HepG2 (cell line): ENCODE results near the gene PTPRO. TPM values are rescaled to one million over a fixed set of nuclear protein-coding genes. Genes with fewer than 3 reads are reported as not detected.

Experiments
- ATAC-seq: fragments of 200-7000 bp; cut with Tn5 transposase; 3 replicates; pipeline ENCODE4 v1.9.1; 2020; ENCODE audit warnings: mild to moderate bottlenecking, moderate library complexity
- BruUV-seq: library from RNA; stranded (reverse); fragments of 400-500 nt; replicated peaks from 2 replicates; lab custom pipeline; 2021; lab: Mats Ljungman, UMichigan
- CTCF ChIA-PET: fragments of 300-600 bp; formaldehyde crosslinking; extraction: SDS; loops from one replicate; lab custom pipeline; 2021; ENCODE audit warnings: low total read pairs, inconsistent platforms, low intra/inter-chr PET ratio; lab: Yijun Ruan, JAX
- POLR2A ChIA-PET: fragments of 350-600 bp; sonication (Branson Sonifier 250); formaldehyde crosslinking; loops from one replicate; lab custom pipeline; 2020; ENCODE audit warnings: antibody characterized with exemption, inconsistent platforms; lab: Yijun Ruan, JAX
- DNase-seq: peaks from one replicate; pipeline ENCODE4 v3.0.0-alpha.2; 2015; ENCODE audit warnings: low spot score
- FAIRE-seq: peaks from 3 replicates; lab custom pipeline; 2011; peaks lifted over from hg19 to GRCh38; lab: Jason Lieb, UNC
- H2AFZ ChIP-seq: one replicate; pipeline ENCODE4 v1.6.1; 2011; ENCODE audit warnings: low read length, inconsistent platforms
- H3K27ac ChIP-seq: fragments of 300-600 bp; 3 replicates; pipeline ENCODE4 v1.8.0; 2011; ENCODE audit warnings: mixed run types, mild to moderate bottlenecking, mixed read lengths, low read length, inconsistent platforms; ENCODE audit not compliant: insufficient read depth; ENCODE audit errors: extremely low read length
- H3K27me3 ChIP-seq, 2 experiments: fragments of 200-600 bp in 1 of 2; 2 replicates in 1 of 2; 3 replicates in 1 of 2; pipeline versions ENCODE4 v1.6.0 to v1.8.0; 2011; ENCODE audit warnings: low read length in 2 of 2, mild to moderate bottlenecking in 2 of 2, moderate library complexity in 2 of 2, inconsistent platforms in 1 of 2; ENCODE audit not compliant: insufficient read depth in 2 of 2, control insufficient read depth in 1 of 2
- H3K36me3 ChIP-seq, 2 experiments: fragments of 200-600 bp in 1 of 2; replicated peaks in 1 of 2; 2 replicates in 1 of 2; 3 replicates in 1 of 2; pipeline versions ENCODE4 v1.5.1 to v1.8.0; 2011; ENCODE audit warnings: low read length in 2 of 2, inconsistent platforms in 1 of 2; ENCODE audit not compliant: insufficient read depth in 2 of 2, control insufficient read depth in 1 of 2
- H3K4me1 ChIP-seq: 2 replicates; pipeline ENCODE4 v1.5.1; 2012; ENCODE audit warnings: low read length, inconsistent platforms; ENCODE audit not compliant: insufficient read depth
- H3K4me2 ChIP-seq: 2 replicates; pipeline ENCODE4 v1.6.0; 2011; ENCODE audit warnings: low read depth, low read length, inconsistent platforms
- H3K4me3 ChIP-seq, 3 experiments: fragments of 200-600 bp in 1 of 3; sonication (generic), shearing (Covaris generic) in 1 of 3; replicated peaks in 1 of 3; 2 replicates each; pipeline ENCODE4 v1.5.1; 2011 to 2016; ENCODE audit warnings: low read length in 3 of 3, inconsistent platforms in 2 of 3, low read depth in 2 of 3, mild to moderate bottlenecking in 2 of 3, control low read depth in 1 of 3, mixed read lengths in 1 of 3; ENCODE audit not compliant: insufficient read depth in 1 of 3
- H3K79me2 ChIP-seq: one replicate; pipeline ENCODE4 v1.6.1; 2011; ENCODE audit warnings: low read length, inconsistent platforms; ENCODE audit not compliant: insufficient read depth
- H3K9ac ChIP-seq: 2 replicates; pipeline ENCODE4 v1.6.0; 2011; ENCODE audit warnings: mild to moderate bottlenecking, low read depth, low read length, inconsistent platforms; ENCODE audit not compliant: insufficient read depth
- H3K9me3 ChIP-seq: 2 replicates; pipeline ENCODE4 v1.5.1; 2012; ENCODE audit warnings: mild to moderate bottlenecking, low read length
- H4K20me1 ChIP-seq: 2 replicates; pipeline ENCODE4 v1.6.0; 2011; ENCODE audit warnings: inconsistent platforms, mild to moderate bottlenecking, low read length, moderate library complexity; ENCODE audit not compliant: insufficient read depth
- GABPA ChIP-seq, 2 experiments: IDR thresholded peaks; 2 replicates each; pipeline ENCODE4 v1.6.1; 2011 to 2016; ENCODE audit warnings: low read depth in 2 of 2, low read length in 1 of 2, missing biosample characterization in 1 of 2, missing genetic modification characterization in 1 of 2
- GMEB1 ChIP-seq: sonication (generic); formaldehyde crosslinking; IDR thresholded peaks from 2 replicates; pipeline ENCODE4 v1.5.1; 2020; ENCODE audit warnings: missing genetic modification reagents, mild to moderate bottlenecking, borderline replicate concordance
- SCMH1 ChIP-seq: sonication (generic); formaldehyde crosslinking; IDR thresholded peaks from 2 replicates; pipeline ENCODE4 v1.9.0; 2021; ENCODE audit warnings: missing genetic modification reagents, mild to moderate bottlenecking, borderline replicate concordance
- SMARCC2 ChIP-seq: fragments of 450-650 bp; IDR thresholded peaks from 2 replicates; pipeline ENCODE4 v1.6.1; 2017; ENCODE audit warnings: antibody characterized with exemption, mild to moderate bottlenecking
- SOX5 ChIP-seq: IDR thresholded peaks from 2 replicates; pipeline ENCODE4 v1.6.1; 2016; ENCODE audit warnings: borderline replicate concordance
- ZNF331 ChIP-seq: sonication (generic); formaldehyde crosslinking; IDR thresholded peaks from 2 replicates; pipeline ENCODE4 v1.4.0; 2020; ENCODE audit warnings: missing genetic modification reagents
- ZNF430 ChIP-seq: sonication (generic); formaldehyde crosslinking; IDR thresholded peaks from 2 replicates; pipeline ENCODE4 v1.9.0; 2021; ENCODE audit warnings: mild to moderate bottlenecking, missing genetic modification reagents
- WGBS: methylation state at CpG from one replicate; pipeline ENCODE4 v1.1.6; 2017; ENCODE audit warnings: low lambda C conversion rate; 5-methylcytosine and 5-hydroxymethylcytosine counted together
- in situ Hi-C: cut with HindIII; loops from 2 replicates; pipeline ENCODE4 v1.10.0; 2017; ENCODE audit warnings: low pct_unique_long_range_greater_than_20kb; ENCODE audit not compliant: extremely low pct_ligation_motif_present
- intact Hi-C: fragments of 100-400 bp; cut with micrococcal nuclease; formaldehyde crosslinking; loops from one replicate; pipeline ENCODE4 v1.10.0; 2022; ENCODE audit not compliant: unreplicated experiment
- polyA plus RNA-seq, 8 experiments: library from polyadenylated mRNA; depleted of rRNA in 3 of 8; stranded (reverse) in 7 of 8; unstranded in 1 of 8; fragments of >200 nt; fragmentation: Illumina TruSeq in 4 of 8; extraction: Trizol in 4 of 8; gene quantifications; 2 replicates each; pipeline versions ENCODE4 v1.2.1 to v1.2.3, GENCODE V29; 2011 to 2016; ENCODE audit warnings: low read depth in 4 of 8, missing spikeins in 1 of 8, mixed read lengths in 1 of 8; ENCODE audit not compliant: insufficient read depth in 1 of 8
- total RNA-seq, 5 experiments: library from RNA; depleted of rRNA; stranded (reverse); fragments of >200 nt; fragmentation: Illumina TruSeq; extraction: Trizol; gene quantifications; 2 replicates each; pipeline ENCODE4 v1.2.3, GENCODE V29; 2016; ENCODE audit warnings: low read depth in 1 of 5
- TF ChIP-seq, protein P1 (sequence below), 2 experiments: sonication (generic) in 1 of 2; formaldehyde crosslinking in 1 of 2; IDR thresholded peaks; 2 replicates each; pipeline versions ENCODE4 v1.6.1 to v1.9.0; 2014 to 2022; ENCODE audit warnings: antibody characterized with exemption in 1 of 2, borderline replicate concordance in 1 of 2, inconsistent platforms in 1 of 2, low read depth in 1 of 2, missing genetic modification reagents in 1 of 2
- TF ChIP-seq, protein P2 (sequence below): sonication (generic); formaldehyde crosslinking; IDR thresholded peaks from 2 replicates; pipeline ENCODE4 v1.9.0; 2021; ENCODE audit warnings: mild to moderate bottlenecking, missing genetic modification reagents

PTPRO gene
- total and polyA plus RNA-seq, 2 of the 13 experiments (the other 11 are each of a cell fraction or from before 2014, with no cell fraction given) = 0.04 TPM; not detected in 1

DNA sequence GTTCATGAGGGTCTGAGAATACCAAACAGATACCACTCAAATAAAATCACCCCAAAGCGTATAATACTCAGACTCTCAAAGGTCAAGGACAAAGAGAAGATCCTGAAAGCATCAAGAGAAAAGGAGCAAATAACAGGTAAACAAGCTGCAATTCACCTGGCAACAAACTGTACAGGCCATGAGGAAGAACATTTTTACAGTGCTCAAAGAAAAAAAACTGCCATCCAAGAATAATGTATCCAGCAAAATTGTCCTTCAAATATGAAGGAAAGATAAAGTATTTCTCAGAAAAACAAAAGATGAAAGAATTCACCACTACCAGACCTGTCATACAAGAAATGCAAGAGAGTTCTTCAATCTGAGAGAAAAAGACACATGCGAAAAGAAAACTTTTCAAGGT is 206.4 kb downstream of the PTPRO start:
- ATAC-seq (no peak), DNase-seq (no peak), FAIRE-seq (no peak)
- no peaks in the 10 kb centered on the region for H3K9me3 ChIP-seq
- in situ Hi-C loops = no loop called here
- no peak overlapping the region for H3K27ac ChIP-seq
- ChIA-PET CTCF (no interaction called here), POLR2A (no interaction called here)
- H2AFZ ChIP-seq = no peak overlapping the region
- H3K9ac ChIP-seq = no peak overlapping the region
- no peaks in the 10 kb centered on the region for H3K36me3 ChIP-seq
- peaks cover 0 to 4% of the 10 kb centered on the region in 2 experiments; a peak in 1 of 5 replicates for H3K27me3 ChIP-seq
- H3K79me2 ChIP-seq = no peaks in the 10 kb centered on the region
- peaks cover 13% of the 10 kb centered on the region; the same call in 1 of the 2 replicates for H3K4me1 ChIP-seq
- H3K4me2 ChIP-seq = no peak overlapping the region
- BruUV-seq = no TSS peak
- H3K4me3 ChIP-seq = no peak overlapping the region
- intact Hi-C loops = no loop called here
- no peaks in the 10 kb centered on the region for H4K20me1 ChIP-seq
- 76% methylated on average over 2 of the region's 2 CpGs for WGBS
- TF ChIP-seq, protein P1, sequence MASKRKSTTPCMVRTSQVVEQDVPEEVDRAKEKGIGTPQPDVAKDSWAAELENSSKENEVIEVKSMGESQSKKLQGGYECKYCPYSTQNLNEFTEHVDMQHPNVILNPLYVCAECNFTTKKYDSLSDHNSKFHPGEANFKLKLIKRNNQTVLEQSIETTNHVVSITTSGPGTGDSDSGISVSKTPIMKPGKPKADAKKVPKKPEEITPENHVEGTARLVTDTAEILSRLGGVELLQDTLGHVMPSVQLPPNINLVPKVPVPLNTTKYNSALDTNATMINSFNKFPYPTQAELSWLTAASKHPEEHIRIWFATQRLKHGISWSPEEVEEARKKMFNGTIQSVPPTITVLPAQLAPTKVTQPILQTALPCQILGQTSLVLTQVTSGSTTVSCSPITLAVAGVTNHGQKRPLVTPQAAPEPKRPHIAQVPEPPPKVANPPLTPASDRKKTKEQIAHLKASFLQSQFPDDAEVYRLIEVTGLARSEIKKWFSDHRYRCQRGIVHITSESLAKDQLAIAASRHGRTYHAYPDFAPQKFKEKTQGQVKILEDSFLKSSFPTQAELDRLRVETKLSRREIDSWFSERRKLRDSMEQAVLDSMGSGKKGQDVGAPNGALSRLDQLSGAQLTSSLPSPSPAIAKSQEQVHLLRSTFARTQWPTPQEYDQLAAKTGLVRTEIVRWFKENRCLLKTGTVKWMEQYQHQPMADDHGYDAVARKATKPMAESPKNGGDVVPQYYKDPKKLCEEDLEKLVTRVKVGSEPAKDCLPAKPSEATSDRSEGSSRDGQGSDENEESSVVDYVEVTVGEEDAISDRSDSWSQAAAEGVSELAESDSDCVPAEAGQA (IDR thresholded peaks at IDR 0.05; ENCODE audit: low read depth) = no peak
- TF ChIP-seq, protein P1 (CRISPR knock-in tag; IDR thresholded peaks at IDR 0.05; ENCODE audit: borderline replicate concordance) = no peak
- TF ChIP-seq GABPA (IDR thresholded peaks at IDR 0.05; ENCODE audit: low read depth, low read length) (no peak), GABPA (CRISPR knock-in tag; IDR thresholded peaks at IDR 0.05; ENCODE audit: low read depth) (no peak), ZNF331 (no peak), SOX5 (CRISPR knock-in tag) (no peak), SCMH1 (CRISPR knock-in tag) (no peak), SMARCC2 (no peak), GMEB1 (no peak), ZNF430 (CRISPR knock-in tag) (no peak)
- TF ChIP-seq, protein P2, sequence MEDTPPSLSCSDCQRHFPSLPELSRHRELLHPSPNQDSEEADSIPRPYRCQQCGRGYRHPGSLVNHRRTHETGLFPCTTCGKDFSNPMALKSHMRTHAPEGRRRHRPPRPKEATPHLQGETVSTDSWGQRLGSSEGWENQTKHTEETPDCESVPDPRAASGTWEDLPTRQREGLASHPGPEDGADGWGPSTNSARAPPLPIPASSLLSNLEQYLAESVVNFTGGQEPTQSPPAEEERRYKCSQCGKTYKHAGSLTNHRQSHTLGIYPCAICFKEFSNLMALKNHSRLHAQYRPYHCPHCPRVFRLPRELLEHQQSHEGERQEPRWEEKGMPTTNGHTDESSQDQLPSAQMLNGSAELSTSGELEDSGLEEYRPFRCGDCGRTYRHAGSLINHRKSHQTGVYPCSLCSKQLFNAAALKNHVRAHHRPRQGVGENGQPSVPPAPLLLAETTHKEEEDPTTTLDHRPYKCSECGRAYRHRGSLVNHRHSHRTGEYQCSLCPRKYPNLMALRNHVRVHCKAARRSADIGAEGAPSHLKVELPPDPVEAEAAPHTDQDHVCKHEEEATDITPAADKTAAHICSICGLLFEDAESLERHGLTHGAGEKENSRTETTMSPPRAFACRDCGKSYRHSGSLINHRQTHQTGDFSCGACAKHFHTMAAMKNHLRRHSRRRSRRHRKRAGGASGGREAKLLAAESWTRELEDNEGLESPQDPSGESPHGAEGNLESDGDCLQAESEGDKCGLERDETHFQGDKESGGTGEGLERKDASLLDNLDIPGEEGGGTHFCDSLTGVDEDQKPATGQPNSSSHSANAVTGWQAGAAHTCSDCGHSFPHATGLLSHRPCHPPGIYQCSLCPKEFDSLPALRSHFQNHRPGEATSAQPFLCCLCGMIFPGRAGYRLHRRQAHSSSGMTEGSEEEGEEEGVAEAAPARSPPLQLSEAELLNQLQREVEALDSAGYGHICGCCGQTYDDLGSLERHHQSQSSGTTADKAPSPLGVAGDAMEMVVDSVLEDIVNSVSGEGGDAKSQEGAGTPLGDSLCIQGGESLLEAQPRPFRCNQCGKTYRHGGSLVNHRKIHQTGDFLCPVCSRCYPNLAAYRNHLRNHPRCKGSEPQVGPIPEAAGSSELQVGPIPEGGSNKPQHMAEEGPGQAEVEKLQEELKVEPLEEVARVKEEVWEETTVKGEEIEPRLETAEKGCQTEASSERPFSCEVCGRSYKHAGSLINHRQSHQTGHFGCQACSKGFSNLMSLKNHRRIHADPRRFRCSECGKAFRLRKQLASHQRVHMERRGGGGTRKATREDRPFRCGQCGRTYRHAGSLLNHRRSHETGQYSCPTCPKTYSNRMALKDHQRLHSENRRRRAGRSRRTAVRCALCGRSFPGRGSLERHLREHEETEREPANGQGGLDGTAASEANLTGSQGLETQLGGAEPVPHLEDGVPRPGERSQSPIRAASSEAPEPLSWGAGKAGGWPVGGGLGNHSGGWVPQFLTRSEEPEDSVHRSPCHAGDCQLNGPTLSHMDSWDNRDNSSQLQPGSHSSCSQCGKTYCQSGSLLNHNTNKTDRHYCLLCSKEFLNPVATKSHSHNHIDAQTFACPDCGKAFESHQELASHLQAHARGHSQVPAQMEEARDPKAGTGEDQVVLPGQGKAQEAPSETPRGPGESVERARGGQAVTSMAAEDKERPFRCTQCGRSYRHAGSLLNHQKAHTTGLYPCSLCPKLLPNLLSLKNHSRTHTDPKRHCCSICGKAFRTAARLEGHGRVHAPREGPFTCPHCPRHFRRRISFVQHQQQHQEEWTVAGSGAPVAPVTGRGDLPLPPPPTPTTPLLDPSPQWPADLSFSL (CRISPR knock-in tag) = no peak
